Stomach smooth muscle (tissue), 2 donors: ENCODE data around the gene FDXACB1.

Source experiments
- H3K27ac ChIP-seq: one replicate; pipeline ENCODE4 v1.7.0; 2013; ENCODE audit warnings: mild to moderate bottlenecking, low read length, inconsistent platforms
- H3K27me3 ChIP-seq, 2 donors: one replicate each; pipeline ENCODE4 v1.7.0; 2013; ENCODE audit warnings: low read length in 2 of 2; ENCODE audit not compliant: insufficient read depth in 2 of 2, control insufficient read depth in 1 of 2
- H3K36me3 ChIP-seq, 2 donors: one replicate each; pipeline ENCODE4 v1.7.0; 2013; ENCODE audit warnings: low read length in 2 of 2; ENCODE audit not compliant: control insufficient read depth in 2 of 2, insufficient read depth in 2 of 2
- H3K4me1 ChIP-seq: one replicate; pipeline ENCODE4 v1.7.0; 2013; ENCODE audit warnings: low read length; ENCODE audit not compliant: control insufficient read depth, insufficient read depth
- H3K4me3 ChIP-seq, 2 donors: one replicate each; pipeline ENCODE4 v1.7.0; 2013; ENCODE audit warnings: low read length in 2 of 2
- H3K9ac ChIP-seq, 2 donors: one replicate each; pipeline ENCODE4 v1.7.0; 2013; ENCODE audit warnings: low read length in 2 of 2, mild to moderate bottlenecking in 1 of 2
- H3K9me3 ChIP-seq, 2 donors: one replicate each; pipeline ENCODE4 v1.7.0; 2013; ENCODE audit warnings: low read length in 2 of 2; ENCODE audit not compliant: control insufficient read depth in 2 of 2
- donor health status: healthy.
- donor health status: Pancreatic carcinoma.

The FDXACB1 gene

DNA sequence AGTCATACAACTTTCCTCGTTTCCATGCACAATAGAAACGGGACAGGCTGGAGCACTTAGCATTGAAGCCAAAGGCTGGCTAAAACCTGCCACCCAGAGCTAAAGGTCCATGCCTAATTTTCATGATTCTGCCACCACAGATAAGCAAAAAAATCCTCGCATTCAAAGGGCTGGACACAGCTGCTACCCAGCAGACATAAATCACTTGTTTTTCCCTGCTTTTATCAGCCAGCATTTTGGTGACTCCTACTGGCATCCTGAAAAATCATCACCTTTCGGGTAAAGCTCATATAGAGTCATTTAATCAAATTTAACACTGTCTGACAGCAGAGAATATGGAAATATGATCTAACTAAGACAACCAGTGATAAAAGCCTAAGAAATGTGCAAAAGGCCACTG lies 45.4 kb downstream of the FDXACB1 start:
- Histone ChIP-seq H3K36me3 (peaks cover 22 to 29% of the 10 kb centered on the region in 2 donors), H3K27me3 (no peaks in the 10 kb centered on the region), H3K9me3 (no peaks in the 10 kb centered on the region), H3K9ac (no peak overlapping the region), H3K27ac (no peak overlapping the region), H3K4me3 (no peak overlapping the region), H3K4me1 (no peaks in the 10 kb centered on the region)

DNA sequence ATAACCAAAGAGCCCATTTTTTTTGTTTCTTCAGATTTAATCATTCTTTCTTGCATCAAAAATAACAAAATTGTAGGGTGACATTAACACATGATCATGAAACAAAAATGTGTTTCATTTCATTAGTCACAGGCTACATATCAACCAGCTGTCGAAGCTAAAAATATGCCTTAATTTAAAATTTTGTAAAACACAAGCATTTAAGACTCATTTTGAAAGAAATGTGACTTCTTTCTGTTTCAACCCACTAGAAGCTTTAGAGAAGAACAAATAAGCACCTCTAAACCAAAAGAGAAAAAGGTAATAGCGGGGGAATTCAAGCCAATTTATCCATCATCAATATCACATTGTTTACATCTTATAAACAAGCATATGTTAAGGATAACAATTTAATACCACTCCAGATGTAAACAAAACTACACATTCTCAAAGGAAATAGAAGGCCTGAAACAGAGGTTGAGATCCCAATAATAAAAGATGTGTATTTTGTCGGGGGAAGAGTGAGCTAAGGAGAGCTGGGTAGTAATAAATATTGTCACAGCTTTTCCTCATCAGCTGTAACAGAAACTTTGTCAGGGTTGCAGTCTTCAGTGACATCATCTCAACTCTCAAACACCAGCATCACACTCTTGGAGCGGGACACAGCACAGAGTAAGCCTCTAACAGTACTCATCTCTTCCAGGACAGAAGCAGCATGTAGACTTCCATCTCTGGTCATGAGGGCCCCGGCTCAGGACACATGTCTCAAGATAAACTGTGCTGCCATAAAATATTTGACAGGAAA lies 49.6 kb downstream of the FDXACB1 start:
- Histone ChIP-seq H3K27me3 (no peaks in the 10 kb centered on the region), H3K4me1 (no peaks in the 10 kb centered on the region), H3K27ac (peak overlapping the region; percentile 13), H3K9me3 (no peaks in the 10 kb centered on the region), H3K36me3 (peaks cover 4 to 5% of the 10 kb centered on the region in 2 donors), H3K9ac (no peak overlapping the region), H3K4me3 (no peak overlapping the region)

DNA sequence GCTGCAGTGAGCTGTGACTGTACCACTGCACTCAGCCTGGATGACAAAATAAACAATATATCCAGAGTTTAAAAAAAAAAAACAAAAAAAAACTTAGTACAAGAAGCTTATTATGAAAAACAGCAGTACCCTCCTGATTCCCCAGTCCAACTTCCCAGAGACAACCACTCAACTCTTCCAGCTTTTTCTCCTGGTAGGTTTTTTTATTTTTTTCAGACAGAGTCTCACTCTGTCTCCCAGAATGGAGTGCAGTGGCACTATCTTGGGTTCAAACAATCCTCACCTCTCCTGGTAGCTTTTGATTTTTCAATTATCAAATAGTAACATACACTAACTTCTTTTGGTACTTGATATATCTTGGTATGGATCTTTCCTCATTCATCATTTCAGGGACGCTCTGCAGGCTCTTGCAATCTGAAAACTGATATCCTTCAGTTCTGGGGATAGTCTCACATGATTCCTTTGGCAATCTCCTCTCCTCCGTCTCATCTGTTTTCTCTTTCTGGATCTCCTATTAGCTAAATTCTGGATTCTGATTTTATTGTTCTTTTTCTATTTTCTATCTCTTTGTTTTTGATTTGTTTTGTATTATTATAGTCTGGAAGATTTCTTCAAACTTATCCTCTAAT lies 52.5 kb downstream of the FDXACB1 start:
- Histone ChIP-seq H3K36me3 (peaks cover 3 to 5% of the 10 kb centered on the region in 2 donors), H3K9me3 (no peaks in the 10 kb centered on the region), H3K4me1 (no peaks in the 10 kb centered on the region), H3K27me3 (no peaks in the 10 kb centered on the region), H3K9ac (no peak overlapping the region), H3K4me3 (no peak overlapping the region), H3K27ac (no peak overlapping the region)
